ENCODE results near the gene SMIM23.
"Not testable (repeated sequence)": the region's sequence is repeated elsewhere in the genome, so short reads cannot be mapped to it uniquely, and the experiment has no call there.

Gene SMIM23

GRCh38 chr5:171766875-171767274, 18.7 kb upstream of the SMIM23 start:
- no peak for DNase-seq
- in situ Hi-C loops (cut with HindIII; ENCODE audit: low pct_ligation_motif_present, low pct_unique_long_range_greater_than_20kb, low sequenced_read_pairs), result no loop called here

DNA sequence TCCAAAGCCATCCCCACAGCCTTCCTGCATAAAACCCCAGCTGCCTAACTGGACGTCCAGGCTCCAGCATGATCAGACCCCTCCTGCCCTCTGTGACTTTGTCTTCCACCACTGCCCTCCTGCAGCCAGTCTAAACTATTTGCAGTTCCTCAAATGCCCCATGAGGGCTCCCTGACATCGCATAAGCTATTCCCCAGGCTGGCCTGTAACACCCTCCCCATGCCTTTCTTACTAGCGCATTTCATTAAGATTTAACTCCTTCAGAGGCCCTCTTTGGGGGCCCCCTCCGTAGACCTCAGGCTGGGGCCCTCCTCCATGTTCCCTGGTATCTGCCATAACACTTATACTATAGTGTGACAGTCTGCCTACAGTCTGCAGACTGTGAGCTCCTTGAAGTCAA, 15.5 kb upstream of the SMIM23 start:
- DNase-seq, result no peak
- in situ Hi-C loops (cut with HindIII; ENCODE audit: low pct_ligation_motif_present, low pct_unique_long_range_greater_than_20kb, low sequenced_read_pairs), result no loop called here

DNA sequence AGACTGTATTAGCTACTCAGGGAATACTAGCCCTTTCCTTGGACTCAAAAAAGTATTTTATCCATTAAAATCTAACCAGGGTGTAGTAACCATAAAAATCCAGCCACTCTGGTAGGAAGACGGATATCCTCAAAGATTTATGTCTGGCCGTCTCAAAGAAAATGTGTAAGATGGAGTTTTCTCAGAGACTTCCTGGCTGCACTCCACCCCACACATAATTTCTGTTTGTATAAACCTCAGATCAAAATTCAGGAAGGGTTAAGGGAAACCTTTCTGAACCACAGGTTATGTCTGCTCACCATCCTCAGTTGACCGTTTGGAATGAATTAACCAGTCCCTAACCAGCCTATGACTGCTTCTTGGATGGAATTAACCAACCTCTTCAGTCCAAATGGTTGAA, 13.8 kb upstream of the SMIM23 start:
- in situ Hi-C loops (cut with HindIII; ENCODE audit: low pct_ligation_motif_present, low pct_unique_long_range_greater_than_20kb, low sequenced_read_pairs), result no loop called here
- no peak for DNase-seq

GRCh38 chr5:171773106-171773505, 12.5 kb upstream of the SMIM23 start:
- in situ Hi-C loops (cut with HindIII; ENCODE audit: low pct_ligation_motif_present, low pct_unique_long_range_greater_than_20kb, low sequenced_read_pairs), result no loop called here

DNA sequence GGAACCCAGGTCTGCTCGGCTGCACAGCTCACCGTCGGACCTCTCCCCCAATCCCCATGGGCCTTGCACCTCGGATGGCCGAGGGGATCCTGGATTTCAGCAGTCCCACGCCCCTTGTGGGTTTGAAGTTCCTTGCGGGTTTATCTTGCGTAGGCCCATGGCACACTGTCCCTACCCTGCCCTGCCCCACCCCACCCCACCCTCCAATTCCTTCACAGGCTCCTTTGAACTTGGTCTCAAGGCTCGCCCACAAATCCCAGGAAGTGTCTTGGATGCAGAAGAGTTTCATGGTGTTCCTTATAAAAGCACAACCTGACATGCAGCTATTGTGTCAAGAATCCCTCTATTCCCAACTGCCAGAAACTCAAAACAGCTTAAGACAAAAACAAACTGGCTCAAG, 11.2 kb upstream of the SMIM23 start:
- in situ Hi-C loops (cut with HindIII; ENCODE audit: low pct_ligation_motif_present, low pct_unique_long_range_greater_than_20kb, low sequenced_read_pairs), result no loop called here
- no peak for DNase-seq

More at GRCh38 chr5:171773106-171773505, 12.5 kb upstream of the SMIM23 start:
- no peak for DNase-seq

GRCh38 chr5:171776213-171776612, 9.4 kb upstream of the SMIM23 start:
- DNase-seq, result no peak
- in situ Hi-C loops (cut with HindIII; ENCODE audit: low pct_ligation_motif_present, low pct_unique_long_range_greater_than_20kb, low sequenced_read_pairs), result no loop called here

DNA sequence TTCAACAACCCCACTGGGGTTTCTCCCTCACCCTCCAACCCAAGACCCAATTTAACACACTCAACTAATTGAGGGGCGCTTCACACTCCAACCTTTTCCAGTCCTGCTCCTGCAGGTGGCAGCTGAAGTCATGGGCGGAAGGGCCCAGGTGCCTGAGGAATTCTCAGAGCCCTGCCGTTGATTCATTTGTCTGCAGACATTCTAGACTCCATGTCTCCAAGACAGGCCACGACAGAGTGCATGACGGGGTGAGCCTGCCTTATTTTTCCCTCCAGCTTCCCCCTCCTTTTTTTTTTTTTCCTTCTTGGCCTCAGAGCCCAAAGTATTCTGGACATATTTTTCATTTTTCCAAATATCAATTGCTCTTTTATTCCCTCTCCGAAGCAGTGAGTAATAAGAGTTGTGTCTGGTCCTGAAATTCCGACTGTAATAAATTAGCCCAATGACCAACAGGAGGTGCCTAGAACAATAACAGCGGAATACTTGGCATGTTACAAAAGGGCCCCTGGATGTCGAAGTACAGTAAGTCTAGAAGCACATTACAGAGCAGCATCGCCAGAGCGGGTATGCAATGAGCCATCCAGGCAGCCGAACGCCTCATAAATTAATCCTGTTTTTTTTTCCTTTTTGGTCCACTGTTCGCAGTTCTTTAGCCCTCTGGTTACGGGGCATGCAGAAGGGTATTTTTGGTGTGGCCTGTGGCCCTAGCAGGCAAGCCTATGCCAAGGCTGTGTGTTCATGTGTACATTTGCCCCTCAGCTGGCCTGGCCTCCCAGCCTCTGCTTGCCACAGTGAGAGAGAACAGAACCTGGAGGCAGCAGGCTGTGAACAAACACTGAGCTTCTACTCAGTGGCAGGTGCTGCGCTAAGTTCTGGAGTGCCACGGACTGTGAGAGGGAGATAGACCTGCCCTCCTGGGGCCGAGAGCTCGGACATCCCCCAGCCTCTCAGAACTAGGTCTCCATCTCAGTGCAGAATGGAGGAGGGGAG, 8.6 kb upstream of the SMIM23 start:
- in situ Hi-C loops (cut with HindIII; ENCODE audit: low pct_ligation_motif_present, low pct_unique_long_range_greater_than_20kb, low sequenced_read_pairs), result no loop called here
- no peak for DNase-seq

DNA sequence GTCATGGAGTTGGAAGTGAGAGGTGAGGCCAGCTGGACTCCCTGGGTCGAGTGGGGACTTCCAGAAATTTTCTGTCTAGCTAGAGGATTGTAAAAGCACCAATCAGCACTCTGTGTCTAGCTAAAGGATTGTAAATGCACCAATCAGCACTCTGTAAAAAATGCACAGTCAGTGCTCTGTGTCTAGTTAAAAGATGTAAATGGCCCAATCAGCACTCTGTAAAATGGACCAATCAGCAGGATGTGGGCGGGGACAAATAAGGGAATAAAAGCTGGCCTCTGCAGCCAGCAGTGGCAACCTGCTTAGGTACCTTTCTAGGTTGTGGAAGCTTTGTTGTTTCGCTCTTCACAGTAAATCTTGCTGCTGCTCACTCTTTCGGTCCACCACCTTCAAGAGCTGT, 3.9 kb upstream of the SMIM23 start:
- DNase-seq; in situ Hi-C loops (cut with HindIII; ENCODE audit: low pct_ligation_motif_present, low pct_unique_long_range_greater_than_20kb, low sequenced_read_pairs): not testable (repeated sequence)

DNA sequence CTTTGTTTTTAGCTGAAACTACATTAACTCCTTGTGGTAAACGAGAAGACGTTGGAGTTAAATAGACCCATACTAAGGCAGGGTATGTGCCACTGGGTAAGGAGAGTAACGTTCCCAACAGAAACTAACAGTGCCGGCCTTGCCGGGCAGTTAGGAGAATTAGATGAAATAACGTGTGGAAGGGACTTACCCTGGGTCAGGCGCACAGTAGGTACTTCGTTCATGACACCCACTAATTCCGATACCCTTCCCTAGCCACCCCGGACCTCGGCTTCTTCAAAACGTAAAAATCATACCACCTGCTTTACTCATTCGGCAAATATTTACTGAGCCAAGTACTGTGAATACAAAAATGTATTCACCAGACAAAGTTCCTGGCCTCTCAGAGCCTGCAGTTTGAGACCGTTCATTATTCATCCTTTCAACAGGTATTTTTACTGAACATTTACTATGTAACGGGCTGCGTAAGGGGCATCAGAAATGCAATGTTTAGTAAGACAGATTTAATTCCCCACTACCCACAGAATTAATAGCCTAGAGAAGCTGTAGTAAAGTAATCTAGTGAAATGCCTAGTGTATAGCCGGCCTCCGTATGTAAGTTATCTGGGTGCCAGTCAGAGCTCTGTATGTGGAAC, 3.2 kb upstream of the SMIM23 start:
- DNase-seq, result no peak
- in situ Hi-C loops (cut with HindIII; ENCODE audit: low pct_ligation_motif_present, low pct_unique_long_range_greater_than_20kb, low sequenced_read_pairs), result no loop called here

DNA sequence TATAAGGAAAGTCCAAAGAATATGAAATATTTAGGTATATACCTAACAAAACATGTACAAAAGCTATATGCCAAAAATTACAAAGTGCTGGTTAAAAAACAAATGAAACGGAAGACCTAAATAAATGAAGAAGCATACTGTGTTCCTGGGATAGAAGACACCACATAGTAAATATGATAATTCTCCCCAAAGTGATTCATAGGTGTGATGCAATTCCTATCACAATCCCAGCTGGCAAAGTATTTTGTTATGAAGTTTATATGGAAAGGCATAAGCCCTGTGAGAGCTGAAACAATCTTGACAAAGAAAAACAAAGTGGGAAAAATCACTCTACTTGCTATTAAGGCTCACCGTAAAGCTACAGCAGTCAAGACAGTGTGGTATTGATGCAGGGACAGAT, 2.6 kb upstream of the SMIM23 start:
- in situ Hi-C loops (cut with HindIII; ENCODE audit: low pct_ligation_motif_present, low pct_unique_long_range_greater_than_20kb, low sequenced_read_pairs), result no loop called here
- no peak for DNase-seq

DNA sequence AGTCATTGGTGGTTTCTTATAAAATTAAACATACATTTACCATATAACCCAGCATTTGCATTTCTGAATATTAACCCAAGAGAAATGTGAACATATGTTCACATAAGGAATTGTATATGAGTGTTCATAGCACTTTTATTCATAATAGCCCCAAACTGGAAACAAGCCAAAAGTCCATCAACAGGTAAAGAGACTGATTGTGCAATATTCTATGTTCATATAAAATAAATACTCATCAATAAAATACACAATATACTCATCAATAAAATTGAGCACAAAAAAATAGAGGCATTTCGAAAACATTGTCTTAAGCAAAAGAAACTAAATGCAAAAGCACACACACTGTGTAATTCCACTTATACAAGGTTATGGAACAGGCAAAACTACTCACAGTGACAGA, 3.7 kb downstream of the SMIM23 start:
- no peak for DNase-seq
- in situ Hi-C loops (cut with HindIII; ENCODE audit: low pct_ligation_motif_present, low pct_unique_long_range_greater_than_20kb, low sequenced_read_pairs), result no loop called here

DNA sequence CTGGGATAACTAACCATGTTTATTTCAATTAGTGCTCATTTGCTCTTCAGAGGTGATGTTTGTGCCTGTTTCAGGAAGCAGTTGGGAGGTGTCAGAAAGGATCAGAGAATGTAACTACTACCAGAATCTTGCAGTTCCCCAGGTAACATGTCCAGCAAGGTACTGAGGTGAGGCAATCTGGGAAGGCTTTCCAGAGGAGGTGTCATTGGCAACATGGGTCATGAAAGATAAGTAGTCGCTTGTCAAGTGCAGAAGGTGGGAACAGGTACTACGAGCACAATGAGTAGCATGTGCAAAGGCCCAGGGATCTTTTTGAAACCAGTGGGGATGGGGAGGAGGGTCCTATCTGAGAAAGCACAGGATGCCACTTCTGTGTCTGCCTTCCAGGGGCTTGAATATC, 4.8 kb downstream of the SMIM23 start:
- in situ Hi-C loops (cut with HindIII; ENCODE audit: low pct_ligation_motif_present, low pct_unique_long_range_greater_than_20kb, low sequenced_read_pairs), result no loop called here
- no peak for DNase-seq

DNA sequence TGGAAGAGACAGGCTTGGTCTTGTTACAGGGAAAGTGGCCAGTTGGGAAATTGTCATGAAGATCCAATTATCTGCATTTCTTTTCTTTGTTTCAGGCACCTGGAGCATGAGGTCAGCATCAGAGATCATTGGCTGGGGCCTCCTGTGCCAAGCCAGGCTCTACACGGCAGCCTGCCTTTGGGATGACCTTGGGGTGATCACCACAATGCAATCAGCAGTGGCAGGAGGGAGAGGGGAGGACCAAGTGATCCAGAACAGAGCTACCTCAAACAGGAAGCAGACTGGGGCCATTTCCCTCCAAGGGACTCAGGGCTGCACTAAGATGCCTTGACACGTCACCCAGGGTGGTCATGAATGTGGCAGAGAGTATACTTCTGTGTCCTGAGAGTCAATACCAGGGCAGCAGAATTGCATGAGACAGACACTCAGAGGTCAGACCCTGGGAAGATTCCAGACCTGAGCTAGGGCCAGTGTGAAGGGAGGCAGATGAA, 8.9 kb downstream of the SMIM23 start:
- in situ Hi-C loops (cut with HindIII; ENCODE audit: low pct_ligation_motif_present, low pct_unique_long_range_greater_than_20kb, low sequenced_read_pairs), result no loop called here
- DNase-seq, result no peak

- DNase-seq, result no peak
- in situ Hi-C loops (cut with HindIII; ENCODE audit: low pct_ligation_motif_present, low pct_unique_long_range_greater_than_20kb, low sequenced_read_pairs), result no loop called here
These were observed 9.8 kb downstream of the SMIM23 start for GRCh38 chr5:171795381-171795780.

DNA sequence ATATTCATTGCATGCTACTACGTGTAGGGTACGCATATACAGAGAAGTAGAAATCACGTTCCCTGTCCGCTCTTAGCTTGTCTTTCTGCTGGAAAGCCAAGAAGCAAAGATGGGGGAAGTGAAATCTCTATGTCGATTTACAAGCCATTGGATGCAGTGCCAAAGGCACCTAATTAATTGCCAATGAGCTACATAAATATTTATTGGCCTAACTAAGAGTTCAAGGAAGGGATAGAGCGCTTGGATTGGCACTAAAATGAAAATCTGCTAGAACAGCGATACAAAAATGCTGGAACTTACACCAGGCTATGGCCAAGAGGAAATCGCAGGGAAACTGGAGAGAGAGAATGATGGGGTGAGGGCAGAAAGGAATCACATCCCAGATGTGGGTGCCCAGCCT, 10.8 kb downstream of the SMIM23 start:
- DNase-seq, result no peak
- in situ Hi-C loops (cut with HindIII; ENCODE audit: low pct_ligation_motif_present, low pct_unique_long_range_greater_than_20kb, low sequenced_read_pairs), result no loop called here

GRCh38 chr5:171797543-171797942, 11.9 kb downstream of the SMIM23 start:
- no peak for DNase-seq
- in situ Hi-C loops (cut with HindIII; ENCODE audit: low pct_ligation_motif_present, low pct_unique_long_range_greater_than_20kb, low sequenced_read_pairs), result no loop called here

DNA sequence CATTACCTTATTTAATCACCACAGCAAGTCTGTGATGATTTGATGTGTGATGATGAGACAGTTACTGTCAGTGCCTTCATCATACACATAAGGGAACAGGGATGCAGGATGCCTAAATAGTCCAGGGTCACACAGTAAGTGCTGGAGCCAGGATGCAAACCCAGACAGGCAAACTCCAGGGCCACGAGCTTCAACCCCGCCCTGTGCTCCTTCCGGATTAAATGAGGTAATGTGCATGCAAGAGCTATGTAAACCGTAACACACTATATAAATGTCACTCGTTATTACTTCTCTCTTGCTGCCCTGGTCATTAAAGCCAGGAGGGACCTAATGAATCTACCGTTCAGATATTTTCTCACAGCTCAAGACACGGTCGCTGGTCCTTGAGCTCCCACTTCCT, 12.8 kb downstream of the SMIM23 start:
- in situ Hi-C loops (cut with HindIII; ENCODE audit: low pct_ligation_motif_present, low pct_unique_long_range_greater_than_20kb, low sequenced_read_pairs), result no loop called here
- DNase-seq, result no peak

GRCh38 chr5:171801839-171802238, 16.2 kb downstream of the SMIM23 start:
- in situ Hi-C loops (cut with HindIII; ENCODE audit: low pct_ligation_motif_present, low pct_unique_long_range_greater_than_20kb, low sequenced_read_pairs), result no loop called here
- DNase-seq, result no peak

- in situ Hi-C loops (cut with HindIII; ENCODE audit: low pct_ligation_motif_present, low pct_unique_long_range_greater_than_20kb, low sequenced_read_pairs), result no loop called here
- no peak for DNase-seq
These were observed 20.1 kb downstream of the SMIM23 start for GRCh38 chr5:171805746-171806145.

Data from ACHN (cell line).